Neural cell (in vitro differentiated cells): ENCODE measurements around the gene PRICKLE2. TPM values are rescaled to one million over a fixed set of nuclear protein-coding genes. Genes with fewer than 3 reads are reported as not detected.

Experiments used
- H2AFZ ChIP-seq: fragments of 200-600, 300-800 bp; sonication (generic), shearing (Covaris generic); 2 replicates; pipeline ENCODE4 v1.6.0; 2014; ENCODE audit warnings: low read depth, mild to moderate bottlenecking, antibody characterized with exemption, low read length, moderate library complexity
- H3F3A ChIP-seq: fragments of 200-600 bp; shearing (Covaris generic); 2 replicates; pipeline ENCODE4 v1.6.1; 2016; ENCODE audit warnings: mild to moderate bottlenecking, moderate library complexity, mixed read lengths, antibody characterized with exemption, low read length; ENCODE audit not compliant: insufficient read depth, poor library complexity, severe bottlenecking
- H3K27ac ChIP-seq: fragments of 200-600, 300-800 bp; sonication (generic), shearing (Covaris generic); 2 replicates; pipeline ENCODE4 v1.5.1; 2014; ENCODE audit warnings: mild to moderate bottlenecking, low read length, moderate library complexity
- H3K27me3 ChIP-seq: fragments of 300-800, 200-600 bp; sonication (generic), shearing (Covaris generic); 2 replicates; pipeline ENCODE4 v1.6.0; 2014; ENCODE audit warnings: mild to moderate bottlenecking, low read depth, low read length, moderate library complexity; ENCODE audit not compliant: insufficient read depth
- H3K36me3 ChIP-seq: fragments of 300-800, 200-600 bp; sonication (generic), shearing (Covaris generic); 2 replicates; pipeline ENCODE4 v1.5.1; 2014; ENCODE audit warnings: mild to moderate bottlenecking, antibody characterized with exemption, low read length, moderate library complexity; ENCODE audit not compliant: insufficient read depth
- H3K4me2 ChIP-seq: fragments of 300-800, 200-600 bp; sonication (generic), shearing (Covaris generic); 2 replicates; pipeline ENCODE4 v1.6.0; 2014; ENCODE audit warnings: mild to moderate bottlenecking, low read length
- H3K4me3 ChIP-seq: fragments of 300-800, 200-600 bp; sonication (generic), shearing (Covaris generic); 2 replicates; pipeline ENCODE4 v1.5.1; 2014; ENCODE audit warnings: mild to moderate bottlenecking, low read length, moderate library complexity
- H3K79me2 ChIP-seq: fragments of 200-600 bp; shearing (Covaris generic); replicated peaks from 2 replicates; pipeline ENCODE4 v1.6.0; 2014; ENCODE audit warnings: mild to moderate bottlenecking, low read length, moderate library complexity; ENCODE audit not compliant: insufficient read depth
- H3K9ac ChIP-seq: fragments of 300-800, 200-600 bp; sonication (generic), shearing (Covaris generic); 2 replicates; pipeline ENCODE4 v1.6.1; 2016; ENCODE audit warnings: mild to moderate bottlenecking, low read length, mixed read lengths
- H3K9me2 ChIP-seq: fragments of 200-600 bp; shearing (Covaris generic); 2 replicates; pipeline ENCODE4 v1.6.1; 2016; ENCODE audit warnings: mild to moderate bottlenecking, low read length, mixed read lengths; ENCODE audit not compliant: insufficient read depth
- H3K9me3 ChIP-seq: fragments of 200-600, 300-800 bp; sonication (generic), shearing (Covaris generic); 2 replicates; pipeline ENCODE4 v1.6.1; 2016; ENCODE audit warnings: mild to moderate bottlenecking, mixed run types, low read length, moderate library complexity, mixed read lengths
- H4K20me1 ChIP-seq: fragments of 200-600 bp; shearing (Covaris generic); 2 replicates; pipeline ENCODE4 v1.6.1; 2016; ENCODE audit warnings: mild to moderate bottlenecking, mixed run types; ENCODE audit not compliant: insufficient read depth
- EP300 ChIP-seq: fragments of 450-650 bp; conservative IDR thresholded peaks from 2 replicates; pipeline ENCODE4 v1.6.1; 2014; ENCODE audit warnings: antibody characterized with exemption, mild to moderate bottlenecking, moderate library complexity; ENCODE audit not compliant: poor library complexity, severe bottlenecking
- EZH2 ChIP-seq: fragments of 200-600, 300-800 bp; shearing (Covaris generic), sonication (generic); IDR thresholded peaks from 2 replicates; pipeline ENCODE4 v1.6.1; 2014; ENCODE audit warnings: antibody characterized with exemption, low read length, borderline replicate concordance, mild to moderate bottlenecking; ENCODE audit not compliant: insufficient read depth, poor library complexity, severe bottlenecking
- MXI1 ChIP-seq: fragments of 450-650 bp; conservative IDR thresholded peaks from 2 replicates; pipeline ENCODE4 v1.6.1; 2014; ENCODE audit warnings: antibody characterized with exemption, mild to moderate bottlenecking; ENCODE audit not compliant: poor library complexity, severe bottlenecking
- POLR2AphosphoS5 ChIP-seq: IDR thresholded peaks from 2 replicates; pipeline ENCODE4 v1.6.1; 2012
- RAD21 ChIP-seq: fragments of 450-650 bp; conservative IDR thresholded peaks from 2 replicates; pipeline ENCODE4 v1.6.1; 2014; ENCODE audit warnings: antibody characterized with exemption, mild to moderate bottlenecking, moderate library complexity
- REST ChIP-seq: IDR thresholded peaks from 2 replicates; pipeline ENCODE4 v1.6.1; 2012; ENCODE audit warnings: borderline replicate concordance
- SMC3 ChIP-seq: fragments of 450-650 bp; conservative IDR thresholded peaks from 2 replicates; pipeline ENCODE4 v1.6.1; 2014; ENCODE audit warnings: antibody characterized with exemption, mild to moderate bottlenecking, moderate library complexity; ENCODE audit not compliant: poor library complexity
- TAF1 ChIP-seq: IDR thresholded peaks from 2 replicates; pipeline ENCODE4 v1.6.1; 2012; ENCODE audit warnings: low read depth
- polyA plus RNA-seq: library from polyadenylated mRNA; depleted of rRNA; stranded (reverse); fragments of >200 nt; gene quantifications from 2 replicates; pipeline ENCODE4 v1.2.3, GENCODE V29; 2014
- TF ChIP-seq, protein P1 (sequence below): fragments of 450-650 bp; IDR thresholded peaks from 2 replicates; pipeline ENCODE4 v1.5.1; 2014; ENCODE audit warnings: antibody characterized with exemption, mild to moderate bottlenecking, moderate library complexity; ENCODE audit not compliant: poor library complexity, severe bottlenecking

Gene PRICKLE2
- polyA plus RNA-seq, 1 donor from 2014 or later, result 8.7 TPM

DNA sequence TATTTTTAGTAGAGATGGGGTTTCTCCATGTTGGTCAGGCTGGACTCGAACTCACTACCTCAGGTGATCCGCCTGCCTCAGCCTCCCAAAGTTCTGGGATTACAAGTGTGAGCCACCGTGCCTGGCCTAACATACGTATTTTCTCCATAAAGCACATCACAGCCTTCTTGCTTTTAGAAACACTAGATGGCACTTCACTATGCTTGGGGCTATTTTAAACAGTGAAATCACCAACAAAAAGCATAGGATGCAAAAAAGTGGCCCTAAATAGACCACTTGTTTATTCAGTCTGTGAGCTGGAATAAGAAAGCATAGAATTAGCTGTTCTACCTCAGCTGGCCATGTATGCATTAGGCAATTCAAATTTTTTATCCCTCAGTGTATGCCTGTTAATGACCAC, 46.0 kb downstream of the PRICKLE2 start:
- Histone ChIP-seq H3K79me2 (no peaks in the 10 kb centered on the region), H3K36me3 (no peaks in the 10 kb centered on the region), H3K9me2 (no peaks in the 10 kb centered on the region), H3K27me3 (no peaks in the 10 kb centered on the region), H3K9me3 (no peaks in the 10 kb centered on the region), H3F3A (no peaks in the 10 kb centered on the region), H3K4me2 (no peak overlapping the region), H3K4me3 (no peak overlapping the region), H3K27ac (no peak overlapping the region), H2AFZ (no peak overlapping the region), H3K9ac (no peak overlapping the region), H4K20me1 (no peaks in the 10 kb centered on the region)
- no peak for TF ChIP-seq EZH2
- no peak for TF ChIP-seq POLR2AphosphoS5
- no peak for TF ChIP-seq TAF1
- TF ChIP-seq RAD21, result no peak
- TF ChIP-seq SMC3, result no peak

DNA sequence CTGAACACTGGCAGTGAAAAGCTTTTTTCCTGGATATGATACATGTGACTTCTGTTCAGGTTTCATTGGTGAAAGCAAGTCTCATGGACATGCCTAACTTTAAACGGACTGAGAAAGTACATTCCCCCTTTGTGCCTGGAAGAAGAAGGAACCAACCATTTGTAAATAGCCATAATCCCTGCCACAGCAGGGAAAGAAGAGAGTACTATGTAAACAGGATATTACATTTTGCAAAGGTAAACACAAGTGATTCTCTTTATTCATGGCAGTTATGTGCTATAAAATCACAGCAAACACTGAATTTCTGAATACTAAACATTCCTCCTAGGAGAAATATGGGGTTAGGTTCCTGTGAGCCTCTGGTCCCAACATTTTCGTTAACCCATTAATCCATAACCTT, 46.8 kb downstream of the PRICKLE2 start:
- no peaks in the 10 kb centered on the region for H3K79me2 ChIP-seq
- no peak overlapping the region for H3K4me3 ChIP-seq
- no peaks in the 10 kb centered on the region for H3F3A ChIP-seq
- H3K9ac ChIP-seq, result no peak overlapping the region
- no peak overlapping the region for H2AFZ ChIP-seq
- TF ChIP-seq TAF1, result no peak
- no peak for TF ChIP-seq RAD21
- no peak for TF ChIP-seq REST
- no peak for TF ChIP-seq EZH2
- no peak for TF ChIP-seq EP300
- no peak for TF ChIP-seq SMC3
- TF ChIP-seq MXI1, result no peak
- TF ChIP-seq, protein P1, sequence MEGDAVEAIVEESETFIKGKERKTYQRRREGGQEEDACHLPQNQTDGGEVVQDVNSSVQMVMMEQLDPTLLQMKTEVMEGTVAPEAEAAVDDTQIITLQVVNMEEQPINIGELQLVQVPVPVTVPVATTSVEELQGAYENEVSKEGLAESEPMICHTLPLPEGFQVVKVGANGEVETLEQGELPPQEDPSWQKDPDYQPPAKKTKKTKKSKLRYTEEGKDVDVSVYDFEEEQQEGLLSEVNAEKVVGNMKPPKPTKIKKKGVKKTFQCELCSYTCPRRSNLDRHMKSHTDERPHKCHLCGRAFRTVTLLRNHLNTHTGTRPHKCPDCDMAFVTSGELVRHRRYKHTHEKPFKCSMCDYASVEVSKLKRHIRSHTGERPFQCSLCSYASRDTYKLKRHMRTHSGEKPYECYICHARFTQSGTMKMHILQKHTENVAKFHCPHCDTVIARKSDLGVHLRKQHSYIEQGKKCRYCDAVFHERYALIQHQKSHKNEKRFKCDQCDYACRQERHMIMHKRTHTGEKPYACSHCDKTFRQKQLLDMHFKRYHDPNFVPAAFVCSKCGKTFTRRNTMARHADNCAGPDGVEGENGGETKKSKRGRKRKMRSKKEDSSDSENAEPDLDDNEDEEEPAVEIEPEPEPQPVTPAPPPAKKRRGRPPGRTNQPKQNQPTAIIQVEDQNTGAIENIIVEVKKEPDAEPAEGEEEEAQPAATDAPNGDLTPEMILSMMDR, result no peak
- no peak for TF ChIP-seq POLR2AphosphoS5
- H3K27ac ChIP-seq, result no peak overlapping the region
- H3K36me3 ChIP-seq, result no peaks in the 10 kb centered on the region
- no peaks in the 10 kb centered on the region for H3K27me3 ChIP-seq
- H3K9me3 ChIP-seq, result no peaks in the 10 kb centered on the region
- no peaks in the 10 kb centered on the region for H3K9me2 ChIP-seq
- H3K4me2 ChIP-seq, result no peak overlapping the region
- H4K20me1 ChIP-seq, result no peaks in the 10 kb centered on the region

DNA sequence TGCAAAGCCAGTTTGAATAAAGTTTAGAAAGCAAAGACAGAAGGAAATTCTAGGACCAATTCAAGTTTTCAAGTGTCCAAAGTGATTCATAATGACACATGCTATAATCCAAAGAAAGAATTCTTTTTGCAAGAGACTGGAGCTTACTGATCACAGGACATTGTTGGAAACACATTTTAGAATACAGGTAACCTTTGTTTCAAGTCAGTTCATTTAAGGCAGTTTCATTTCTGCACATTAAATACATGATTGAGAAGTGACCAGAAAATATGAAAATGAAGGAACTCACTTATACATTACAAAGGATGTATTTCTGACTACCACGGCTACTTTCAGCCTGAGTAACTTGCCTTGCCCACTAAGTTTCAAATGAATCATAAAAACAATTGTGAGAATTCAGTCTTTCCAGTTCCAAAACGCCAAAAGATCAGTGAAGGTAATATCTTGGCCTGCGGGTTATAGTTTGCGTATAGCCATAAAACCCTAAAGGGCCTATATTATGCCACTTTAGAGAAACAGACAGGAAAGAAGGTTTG, 48.7 kb downstream of the PRICKLE2 start:
- no peaks in the 10 kb centered on the region for H4K20me1 ChIP-seq
- no peak overlapping the region for H3K9ac ChIP-seq
- no peaks in the 10 kb centered on the region for H3F3A ChIP-seq
- TF ChIP-seq TAF1 (no peak), SMC3 (no peak), REST (no peak), EP300 (no peak), EZH2 (no peak), RAD21 (no peak), MXI1 (no peak)
- TF ChIP-seq, protein P1, result no peak
- no peak overlapping the region for H2AFZ ChIP-seq
- no peak overlapping the region for H3K4me3 ChIP-seq
- H3K9me2 ChIP-seq, result no peaks in the 10 kb centered on the region
- no peak overlapping the region for H3K27ac ChIP-seq
- no peaks in the 10 kb centered on the region for H3K27me3 ChIP-seq
- H3K36me3 ChIP-seq, result no peaks in the 10 kb centered on the region
- H3K79me2 ChIP-seq, result no peaks in the 10 kb centered on the region
- no peaks in the 10 kb centered on the region for H3K9me3 ChIP-seq
- no peak overlapping the region for H3K4me2 ChIP-seq
